Brain microvascular endothelial cell (primary cell): ENCODE data around the gene ARHGEF4.

Source experiments
- DNase-seq: peaks from one replicate; pipeline ENCODE4 v3.0.0-alpha.2; 2020
- H3K27ac ChIP-seq: fragments of 250-450 bp; sonication (Bioruptor Pico); 2 replicates; pipeline ENCODE4 v1.5.1; 2020; ENCODE audit warnings: mild to moderate bottlenecking, moderate library complexity
- H3K27me3 ChIP-seq: fragments of 250-450 bp; sonication (Bioruptor Pico); replicated peaks from 2 replicates; pipeline ENCODE4 v1.5.1; 2020; ENCODE audit warnings: mild to moderate bottlenecking
- H3K36me3 ChIP-seq: fragments of 250-450 bp; sonication (Bioruptor Pico); replicated peaks from 2 replicates; pipeline ENCODE4 v1.5.1; 2020; ENCODE audit warnings: mild to moderate bottlenecking
- H3K4me3 ChIP-seq: 2 replicates; pipeline ENCODE4 v1.5.1; 2011; ENCODE audit warnings: low read depth, mild to moderate bottlenecking, control low read depth, low read length, moderate library complexity
- CTCF ChIP-seq: IDR thresholded peaks from 2 replicates; pipeline ENCODE4 v1.5.1; 2011; ENCODE audit warnings: low read depth, mild to moderate bottlenecking, moderate library complexity, low read length, control low read depth, inconsistent platforms; ENCODE audit errors: missing control alignments
- in situ Hi-C: cut with HindIII; loops from 2 replicates; pipeline ENCODE4 v1.10.0; 2017; ENCODE audit warnings: low sequenced_read_pairs, low pct_ligation_motif_present

Gene ARHGEF4

GRCh38 chr2:131016826-131017741 lies 180.4 kb downstream of the ARHGEF4 start:
- in situ Hi-C loops, result no loop called here
- TF ChIP-seq CTCF, result no peak
- no peaks in the 10 kb centered on the region for H3K27me3 ChIP-seq
- no peaks in the 10 kb centered on the region for H3K36me3 ChIP-seq
- peak overlapping the region; percentile 43 for H3K27ac ChIP-seq
- H3K4me3 ChIP-seq, result no peak overlapping the region
- peak; percentile 35 for DNase-seq

GRCh38 chr2:131022731-131023130 lies 186.0 kb downstream of the ARHGEF4 start:
- in situ Hi-C loops, result no loop called here
- H3K27ac ChIP-seq, result no peak overlapping the region
- no peaks in the 10 kb centered on the region for H3K27me3 ChIP-seq
- DNase-seq, result no peak
- H3K4me3 ChIP-seq, result no peak overlapping the region
- TF ChIP-seq CTCF, result no peak
- no peaks in the 10 kb centered on the region for H3K36me3 ChIP-seq

- in situ Hi-C loops, result no loop called here
- no peaks in the 10 kb centered on the region for H3K36me3 ChIP-seq
- no peak for DNase-seq
- no peak overlapping the region for H3K4me3 ChIP-seq
- H3K27ac ChIP-seq, result no peak overlapping the region
- no peak for TF ChIP-seq CTCF
- no peaks in the 10 kb centered on the region for H3K27me3 ChIP-seq
Observed at GRCh38 chr2:131023758-131024157, 187.0 kb downstream of the ARHGEF4 start.

- in situ Hi-C loops, result no loop called here
- no peak overlapping the region for H3K4me3 ChIP-seq
- H3K27me3 ChIP-seq, result no peaks in the 10 kb centered on the region
Observed at GRCh38 chr2:131026919-131027318, 190.2 kb downstream of the ARHGEF4 start.

GRCh38 chr2:131027566-131028528 lies 191.1 kb downstream of the ARHGEF4 start:
- no peak overlapping the region for H3K27ac ChIP-seq
- H3K36me3 ChIP-seq, result no peaks in the 10 kb centered on the region
- no peak for TF ChIP-seq CTCF
- no peak overlapping the region for H3K4me3 ChIP-seq
- H3K27me3 ChIP-seq, result no peaks in the 10 kb centered on the region
- in situ Hi-C loops, result no loop called here
- no peak for DNase-seq

More at GRCh38 chr2:131026919-131027318, 190.2 kb downstream of the ARHGEF4 start:
- Histone ChIP-seq H3K36me3 (no peaks in the 10 kb centered on the region), H3K27ac (no peak overlapping the region)
- DNase-seq, result no peak
- TF ChIP-seq CTCF, result no peak
